Ishikawa (cell line): ENCODE data around the gene ALG14.

Experiments used
- CEBPB ChIP-seq: IDR thresholded peaks from 2 replicates; pipeline ENCODE4 v1.6.1; 2012
- CREB1 ChIP-seq: IDR thresholded peaks from 2 replicates; pipeline ENCODE4 v1.6.1; 2012; ENCODE audit warnings: low read depth
- EGR1 ChIP-seq: IDR thresholded peaks from 2 replicates; pipeline ENCODE4 v1.6.1; 2012
- EP300 ChIP-seq: IDR thresholded peaks from 2 replicates; pipeline ENCODE4 v1.6.1; 2012; ENCODE audit warnings: borderline replicate concordance
- FOXM1 ChIP-seq: IDR thresholded peaks from 2 replicates; pipeline ENCODE4 v1.6.1; 2012; ENCODE audit warnings: low read depth, borderline replicate concordance
- NFIC ChIP-seq: IDR thresholded peaks from 2 replicates; pipeline ENCODE4 v1.6.1; 2012
- RAD21 ChIP-seq: IDR thresholded peaks from 2 replicates; pipeline ENCODE4 v1.6.1; 2012; ENCODE audit warnings: low read depth
- TAF1 ChIP-seq: IDR thresholded peaks from 2 replicates; pipeline ENCODE4 v1.6.1; 2012; ENCODE audit warnings: low read depth, mild to moderate bottlenecking
- TCF12 ChIP-seq: IDR thresholded peaks from 2 replicates; pipeline ENCODE4 v1.6.1; 2012; ENCODE audit warnings: low read depth
- TEAD4 ChIP-seq: IDR thresholded peaks from 2 replicates; pipeline ENCODE4 v1.6.1; 2012
- YY1 ChIP-seq: IDR thresholded peaks from 2 replicates; pipeline ENCODE4 v1.6.1; 2012; ENCODE audit warnings: low read depth
- ZBTB7A ChIP-seq: IDR thresholded peaks from 2 replicates; pipeline ENCODE4 v1.6.1; 2012; ENCODE audit warnings: low read depth
- TF ChIP-seq, protein P1 (sequence below): IDR thresholded peaks from 2 replicates; pipeline ENCODE4 v1.6.1; 2012
- TF ChIP-seq, protein P2 (sequence below): IDR thresholded peaks from 2 replicates; pipeline ENCODE4 v1.6.1; 2012
- TF ChIP-seq, protein P3 (sequence below): IDR thresholded peaks from 2 replicates; pipeline ENCODE4 v1.6.1; 2012; ENCODE audit warnings: low read depth, mild to moderate bottlenecking

Gene ALG14

DNA sequence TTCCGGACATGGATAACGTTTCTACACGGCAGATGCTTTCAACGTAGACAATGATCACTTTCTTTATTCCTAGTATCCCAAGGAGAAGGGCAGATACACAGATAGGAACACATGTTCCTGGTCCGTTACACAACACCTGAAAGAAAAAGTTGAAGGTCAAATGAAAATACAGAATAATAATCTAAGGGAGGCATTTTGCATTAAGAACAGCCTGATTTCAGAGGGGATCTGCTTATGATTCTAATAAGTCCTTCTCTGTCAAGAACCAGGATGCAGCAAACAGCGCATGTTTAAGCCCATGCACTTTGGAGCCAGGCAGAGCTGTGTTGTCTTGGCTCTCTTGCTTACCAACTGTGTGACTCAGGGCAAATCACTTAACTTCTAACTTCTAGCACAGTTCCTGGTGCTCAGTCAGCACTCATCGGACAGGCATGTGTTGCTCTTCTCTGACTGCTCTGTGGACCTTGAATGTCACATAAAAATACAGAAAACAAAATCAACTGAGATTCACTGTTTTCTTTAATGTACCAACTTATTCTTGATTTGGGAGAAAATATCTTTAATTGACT, 89.5 kb downstream of the ALG14 start:
- TF ChIP-seq FOXM1 (no peak), YY1 (no peak), TCF12 (no peak), ZBTB7A (no peak), TEAD4 (no peak)

DNA sequence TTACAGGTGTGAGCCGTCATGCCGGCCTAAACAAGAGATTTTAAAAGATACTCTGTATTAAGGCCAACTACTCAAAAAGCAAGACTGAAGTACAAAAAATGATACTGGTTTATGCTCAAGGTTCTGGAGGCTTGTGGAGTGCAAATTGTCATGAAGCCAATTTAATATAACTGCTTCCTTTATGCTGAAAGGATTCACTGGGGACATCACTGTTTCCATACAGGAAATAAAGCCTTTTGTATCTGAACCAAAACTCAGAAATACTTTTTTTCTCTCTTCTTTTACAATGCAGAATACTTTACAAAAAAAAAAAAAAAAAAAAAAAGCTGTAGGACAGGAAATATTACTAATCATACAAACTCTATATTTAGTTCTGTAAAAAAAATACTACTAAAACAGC, 90.4 kb downstream of the ALG14 start:
- TF ChIP-seq, protein P1, sequence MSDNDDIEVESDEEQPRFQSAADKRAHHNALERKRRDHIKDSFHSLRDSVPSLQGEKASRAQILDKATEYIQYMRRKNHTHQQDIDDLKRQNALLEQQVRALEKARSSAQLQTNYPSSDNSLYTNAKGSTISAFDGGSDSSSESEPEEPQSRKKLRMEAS: no peak

DNA sequence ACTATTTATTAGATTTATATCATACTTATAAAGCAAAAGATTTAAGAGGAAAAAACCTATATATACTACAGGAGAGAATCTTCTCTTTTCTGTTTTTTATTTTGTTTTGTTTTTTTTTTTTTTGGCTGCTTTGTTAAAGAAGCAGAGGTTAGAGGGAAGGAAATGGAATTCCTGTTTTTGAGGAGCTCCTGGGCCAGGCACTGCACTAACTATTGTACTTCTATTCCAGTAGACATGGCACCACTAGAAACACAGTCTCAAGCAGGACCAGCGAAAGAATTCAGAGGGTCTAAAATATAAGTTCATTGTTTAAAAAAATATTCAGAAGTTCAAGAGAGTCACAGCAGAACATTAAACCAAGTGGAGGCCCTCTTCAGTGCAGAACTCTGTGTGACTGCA, 91.2 kb downstream of the ALG14 start:
- no peak for TF ChIP-seq ZBTB7A
- no peak for TF ChIP-seq CREB1
- TF ChIP-seq EGR1: no peak
- TF ChIP-seq NFIC: no peak
- TF ChIP-seq, protein P2, sequence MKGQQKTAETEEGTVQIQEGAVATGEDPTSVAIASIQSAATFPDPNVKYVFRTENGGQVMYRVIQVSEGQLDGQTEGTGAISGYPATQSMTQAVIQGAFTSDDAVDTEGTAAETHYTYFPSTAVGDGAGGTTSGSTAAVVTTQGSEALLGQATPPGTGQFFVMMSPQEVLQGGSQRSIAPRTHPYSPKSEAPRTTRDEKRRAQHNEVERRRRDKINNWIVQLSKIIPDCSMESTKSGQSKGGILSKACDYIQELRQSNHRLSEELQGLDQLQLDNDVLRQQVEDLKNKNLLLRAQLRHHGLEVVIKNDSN: no peak
- no peak for TF ChIP-seq EP300
- TF ChIP-seq, protein P3, sequence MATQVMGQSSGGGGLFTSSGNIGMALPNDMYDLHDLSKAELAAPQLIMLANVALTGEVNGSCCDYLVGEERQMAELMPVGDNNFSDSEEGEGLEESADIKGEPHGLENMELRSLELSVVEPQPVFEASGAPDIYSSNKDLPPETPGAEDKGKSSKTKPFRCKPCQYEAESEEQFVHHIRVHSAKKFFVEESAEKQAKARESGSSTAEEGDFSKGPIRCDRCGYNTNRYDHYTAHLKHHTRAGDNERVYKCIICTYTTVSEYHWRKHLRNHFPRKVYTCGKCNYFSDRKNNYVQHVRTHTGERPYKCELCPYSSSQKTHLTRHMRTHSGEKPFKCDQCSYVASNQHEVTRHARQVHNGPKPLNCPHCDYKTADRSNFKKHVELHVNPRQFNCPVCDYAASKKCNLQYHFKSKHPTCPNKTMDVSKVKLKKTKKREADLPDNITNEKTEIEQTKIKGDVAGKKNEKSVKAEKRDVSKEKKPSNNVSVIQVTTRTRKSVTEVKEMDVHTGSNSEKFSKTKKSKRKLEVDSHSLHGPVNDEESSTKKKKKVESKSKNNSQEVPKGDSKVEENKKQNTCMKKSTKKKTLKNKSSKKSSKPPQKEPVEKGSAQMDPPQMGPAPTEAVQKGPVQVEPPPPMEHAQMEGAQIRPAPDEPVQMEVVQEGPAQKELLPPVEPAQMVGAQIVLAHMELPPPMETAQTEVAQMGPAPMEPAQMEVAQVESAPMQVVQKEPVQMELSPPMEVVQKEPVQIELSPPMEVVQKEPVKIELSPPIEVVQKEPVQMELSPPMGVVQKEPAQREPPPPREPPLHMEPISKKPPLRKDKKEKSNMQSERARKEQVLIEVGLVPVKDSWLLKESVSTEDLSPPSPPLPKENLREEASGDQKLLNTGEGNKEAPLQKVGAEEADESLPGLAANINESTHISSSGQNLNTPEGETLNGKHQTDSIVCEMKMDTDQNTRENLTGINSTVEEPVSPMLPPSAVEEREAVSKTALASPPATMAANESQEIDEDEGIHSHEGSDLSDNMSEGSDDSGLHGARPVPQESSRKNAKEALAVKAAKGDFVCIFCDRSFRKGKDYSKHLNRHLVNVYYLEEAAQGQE: no peak
- TF ChIP-seq, protein P1: no peak
- TF ChIP-seq RAD21: no peak
- no peak for TF ChIP-seq FOXM1
- TF ChIP-seq TCF12: no peak
- no peak for TF ChIP-seq CEBPB
- no peak for TF ChIP-seq YY1

DNA sequence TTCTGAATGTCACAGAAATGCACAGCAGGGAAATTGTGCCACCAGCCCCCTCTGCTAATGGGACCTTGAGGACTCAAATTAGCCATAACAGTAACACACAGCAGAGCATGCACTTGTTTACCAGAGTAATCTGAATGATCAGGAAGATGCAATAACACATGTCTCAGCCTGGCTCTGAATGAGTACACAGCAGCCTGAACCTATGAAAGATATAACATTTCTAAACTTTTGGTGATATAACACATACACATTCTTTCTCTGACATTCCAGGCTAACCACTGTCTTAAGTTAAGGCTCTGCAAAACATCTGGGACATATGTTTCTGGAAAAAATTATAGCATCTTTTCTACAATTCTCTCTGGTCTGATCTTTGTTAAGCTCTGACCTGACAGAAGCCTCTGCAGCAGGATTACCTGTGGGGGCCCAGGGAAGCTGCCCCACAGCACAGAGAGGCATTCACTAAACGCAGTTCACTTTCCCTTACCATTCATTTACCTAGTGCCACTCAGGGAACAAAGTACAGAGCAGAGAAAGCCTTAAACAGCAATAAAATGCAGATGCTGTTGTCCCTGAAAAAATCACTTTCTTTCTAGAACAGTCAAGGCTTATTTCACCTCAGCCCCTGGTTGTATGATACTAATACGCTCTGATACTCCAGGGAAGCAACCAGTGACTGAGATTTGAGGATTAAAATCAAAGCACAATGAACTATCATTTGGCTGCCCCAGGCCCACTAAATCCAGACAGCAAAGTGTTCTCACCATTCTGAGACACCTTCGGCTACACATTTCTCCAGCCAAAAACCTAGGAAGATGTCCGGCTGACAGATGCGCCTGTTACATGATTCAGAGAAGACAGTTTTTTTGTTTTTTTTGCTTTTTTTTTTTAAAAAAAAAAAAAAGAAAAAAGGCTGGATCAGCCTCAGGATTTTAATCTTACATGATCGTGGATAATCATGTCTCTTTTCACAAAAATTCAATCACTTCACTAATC, 91.9 kb downstream of the ALG14 start:
- TF ChIP-seq FOXM1: no peak
- TF ChIP-seq, protein P1: no peak
- TF ChIP-seq NFIC: no peak
- TF ChIP-seq ZBTB7A: no peak
- TF ChIP-seq, protein P2: no peak
- TF ChIP-seq YY1: no peak
- TF ChIP-seq EGR1: no peak
- TF ChIP-seq EP300: no peak
- TF ChIP-seq, protein P3: no peak
- TF ChIP-seq TEAD4: no peak
- TF ChIP-seq RAD21: no peak
- no peak for TF ChIP-seq TCF12
- no peak for TF ChIP-seq TAF1
- no peak for TF ChIP-seq CREB1
- TF ChIP-seq CEBPB: no peak

DNA sequence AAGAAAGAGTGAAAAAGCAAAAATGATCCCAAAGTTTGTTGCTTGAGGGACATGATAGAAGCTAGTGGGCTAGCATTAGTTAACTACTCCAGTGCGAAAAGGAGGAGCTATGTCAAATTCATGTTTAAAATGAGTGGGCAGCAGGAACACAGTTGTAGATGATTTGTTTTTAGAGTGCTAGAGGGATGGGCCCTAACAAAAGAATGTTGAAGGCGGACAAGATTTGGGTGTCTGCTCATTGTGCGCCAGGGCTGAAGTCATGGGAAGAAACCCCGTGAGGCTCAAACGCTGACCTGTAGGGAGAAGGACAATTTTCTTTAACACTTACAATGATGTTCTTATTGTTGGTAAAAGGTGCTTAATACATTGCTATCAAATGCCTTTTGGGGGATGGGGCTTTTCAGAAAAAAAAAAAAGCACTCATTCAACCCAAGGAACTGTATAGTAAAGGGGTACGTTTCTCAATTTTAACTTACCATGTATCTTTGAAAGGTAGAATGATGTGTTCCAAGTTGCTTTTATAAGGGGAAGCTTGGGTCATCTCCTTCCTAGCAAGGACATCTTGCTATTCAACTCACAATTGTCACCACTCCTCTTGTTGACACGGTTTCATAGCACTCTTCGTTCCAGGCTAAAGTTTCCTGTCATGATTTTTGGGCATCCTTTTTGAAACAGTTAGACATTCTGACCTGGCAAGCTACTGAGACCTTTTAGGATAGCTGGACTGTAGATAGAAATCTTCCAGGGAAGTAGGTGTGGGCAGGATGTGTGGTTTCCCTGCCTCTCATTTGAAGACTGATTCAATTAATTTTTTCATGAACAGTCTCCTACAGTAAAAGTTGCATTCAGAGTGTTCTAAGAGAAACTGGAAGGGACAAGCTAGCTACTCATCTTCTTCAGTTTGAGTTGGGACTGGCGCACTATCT, 92.8 kb downstream of the ALG14 start:
- TF ChIP-seq TEAD4: no peak
- TF ChIP-seq, protein P3: no peak
- TF ChIP-seq RAD21: no peak
- TF ChIP-seq CEBPB: no peak
- no peak for TF ChIP-seq FOXM1
- TF ChIP-seq, protein P1: no peak
- no peak for TF ChIP-seq ZBTB7A
- TF ChIP-seq TAF1: no peak
- TF ChIP-seq EP300: no peak
- no peak for TF ChIP-seq EGR1
- TF ChIP-seq CREB1: no peak
- no peak for TF ChIP-seq NFIC
- TF ChIP-seq, protein P2: no peak
- TF ChIP-seq TCF12: no peak
- no peak for TF ChIP-seq YY1
